GM18517 (cell line): Measurements from ENCODE around the gene TFPI.

Experiments
- ATAC-seq: cut with Tn5 transposase; IDR thresholded peaks from one replicate; pipeline ENCODE4 v1.9.1; 2021; ENCODE audit warnings: mild to moderate bottlenecking, moderate library complexity; ENCODE audit not compliant: unreplicated experiment

TFPI gene

DNA sequence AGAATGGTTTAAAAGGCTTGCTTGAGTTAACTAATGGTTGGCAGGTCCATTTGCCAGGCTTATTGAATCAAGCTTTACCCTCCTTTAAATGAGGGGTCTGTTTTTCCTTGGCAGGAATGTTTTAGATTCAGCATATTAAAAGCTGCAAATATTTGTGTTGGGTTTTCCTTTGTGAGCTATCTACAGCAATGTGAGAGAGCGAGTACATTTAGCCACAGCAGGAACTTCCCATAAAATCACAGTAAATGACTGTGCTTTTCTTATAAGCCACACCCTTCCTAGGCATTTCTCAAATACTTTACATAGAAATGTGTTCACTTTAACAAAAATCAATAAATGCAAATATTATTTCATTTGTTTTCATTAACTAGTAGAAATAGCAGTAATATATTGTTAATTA, 130.1 kb downstream of the TFPI start:
- no peak for ATAC-seq

DNA sequence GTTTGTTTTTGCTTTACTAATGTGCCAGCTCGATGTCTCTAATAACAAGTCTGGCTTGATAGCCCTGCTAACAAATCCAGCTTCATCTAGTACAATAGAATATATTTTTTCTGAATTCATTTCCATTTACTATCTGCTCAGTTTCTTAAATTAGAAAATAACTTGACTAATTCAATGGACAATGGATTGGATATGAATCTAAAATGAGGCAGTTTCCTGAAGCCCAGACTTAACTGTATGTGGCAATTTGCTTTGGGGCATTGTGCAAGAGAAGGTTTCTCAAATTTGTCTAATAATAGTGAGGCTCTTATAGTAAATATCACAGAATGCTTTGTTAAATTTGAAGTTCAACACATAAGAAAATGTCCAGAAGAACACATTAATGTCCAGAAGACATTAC, 132.0 kb downstream of the TFPI start:
- ATAC-seq: no peak

DNA sequence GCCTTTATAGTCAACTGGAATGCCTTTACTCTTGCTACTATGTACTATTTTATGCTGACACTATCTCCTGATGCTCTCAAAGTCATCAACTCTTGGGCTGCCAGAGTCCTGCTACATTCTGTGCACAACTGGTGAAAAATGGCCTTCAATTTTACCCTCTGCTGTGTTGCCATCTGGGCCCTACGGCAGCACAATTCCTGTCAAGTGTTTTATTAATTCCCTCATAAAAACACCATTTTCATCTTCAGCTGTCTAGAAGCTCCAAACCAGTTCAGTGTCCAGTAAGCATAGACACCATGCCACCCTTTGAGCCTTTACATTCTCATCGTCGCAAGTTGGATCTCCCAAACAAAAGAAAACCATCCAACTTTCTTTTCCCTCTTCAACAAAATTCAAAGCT, 132.7 kb downstream of the TFPI start:
- ATAC-seq: no peak

DNA sequence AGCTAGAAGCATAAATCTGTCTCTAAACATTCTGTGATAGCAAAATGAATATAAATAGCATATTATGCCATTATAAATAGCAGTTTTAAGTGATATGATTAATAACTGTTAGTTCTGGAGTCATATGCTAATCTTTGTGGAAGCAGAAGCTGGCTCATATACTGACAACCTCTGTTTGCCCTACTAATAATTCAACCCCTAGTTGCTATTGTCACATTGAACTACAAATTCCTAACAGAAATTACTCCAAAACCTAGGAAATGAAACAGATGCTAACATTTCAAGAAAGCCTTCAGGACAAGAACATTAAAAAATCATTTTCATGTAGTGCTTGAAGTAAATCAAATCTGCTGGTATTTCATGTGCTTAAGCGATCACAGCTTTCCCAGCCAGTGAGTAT, 134.4 kb downstream of the TFPI start:
- no peak for ATAC-seq

DNA sequence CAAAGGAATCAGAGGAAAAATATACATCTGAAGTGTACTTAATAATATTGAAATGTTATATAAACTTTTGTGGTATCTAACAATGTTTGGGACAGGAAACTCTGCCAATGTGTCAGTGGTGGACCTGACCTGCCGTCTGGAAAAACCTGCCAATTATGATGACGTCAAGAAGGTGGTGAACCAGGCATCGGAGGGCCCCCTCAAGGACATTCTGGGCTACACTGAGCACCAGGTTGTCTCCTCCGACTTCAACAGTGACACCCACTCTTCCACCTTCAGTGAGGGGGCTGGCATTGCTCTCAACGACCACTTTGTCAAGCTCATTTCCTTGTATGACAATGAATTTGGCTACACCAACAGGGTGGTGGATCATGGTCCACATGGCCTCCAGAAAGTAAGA, 138.8 kb downstream of the TFPI start:
- ATAC-seq: no peak
